HG03457 (cell line): Measurements from ENCODE around the gene UQCR11.
"Not testable (repeated sequence)": the region's sequence is repeated elsewhere in the genome, so short reads cannot be mapped to it uniquely, and the experiment has no call there.

Experiments
- ATAC-seq: cut with Tn5 transposase; IDR thresholded peaks from one replicate; pipeline ENCODE4 v1.9.1; 2021; ENCODE audit warnings: moderate number of reproducible peaks; ENCODE audit not compliant: unreplicated experiment

The UQCR11 gene

DNA sequence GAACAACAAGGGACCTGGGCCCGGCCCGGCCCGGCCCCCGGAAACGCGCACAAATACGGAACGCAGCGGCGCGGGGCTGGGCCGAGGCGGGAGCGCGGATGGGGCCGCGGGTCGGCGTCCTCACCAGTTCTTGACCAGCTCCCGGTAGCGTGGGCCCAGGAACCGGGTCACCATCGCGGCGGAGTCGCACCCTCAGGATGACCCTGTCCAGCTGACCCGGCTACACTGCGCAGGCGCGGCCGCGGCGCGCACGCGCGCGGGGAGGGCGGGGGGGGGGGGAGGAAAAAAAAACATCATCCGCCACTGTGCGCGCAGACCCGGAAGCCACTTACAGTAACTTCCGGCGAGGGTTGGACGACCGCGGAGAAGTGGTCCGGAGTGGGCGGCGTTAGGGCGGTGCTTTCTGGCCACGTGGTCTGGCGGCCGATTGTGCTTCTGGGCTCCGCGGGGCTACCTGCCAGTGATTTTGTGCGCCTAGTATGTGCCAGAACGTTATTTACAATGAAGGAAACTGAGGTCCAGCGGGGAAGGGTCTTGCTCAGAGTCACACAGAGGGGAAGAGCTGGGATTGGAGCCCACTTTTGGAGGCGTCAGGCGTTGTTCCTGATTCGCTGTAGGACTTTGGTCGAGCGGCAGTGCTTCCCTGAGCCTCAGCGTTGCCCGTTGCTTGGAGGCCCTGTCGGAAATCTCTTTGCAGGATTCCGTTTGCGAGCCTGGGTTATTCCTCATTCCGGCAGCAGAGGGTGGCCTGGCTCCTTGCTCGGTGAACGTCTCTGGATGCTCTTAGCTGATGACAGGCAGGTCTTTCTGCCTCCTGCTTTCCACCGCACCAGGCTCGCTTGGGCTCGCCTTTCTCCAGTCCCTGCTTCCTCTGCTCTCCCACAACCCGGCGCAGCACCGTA, at the start of gene UQCR11:
Gene UQCR11, minus strand, starts transcription at position 227 of the 902 bp plus-strand sequence. Its CDS starts 53 bp downstream, at position 174.
- ATAC-seq: peak; percentile 52

DNA sequence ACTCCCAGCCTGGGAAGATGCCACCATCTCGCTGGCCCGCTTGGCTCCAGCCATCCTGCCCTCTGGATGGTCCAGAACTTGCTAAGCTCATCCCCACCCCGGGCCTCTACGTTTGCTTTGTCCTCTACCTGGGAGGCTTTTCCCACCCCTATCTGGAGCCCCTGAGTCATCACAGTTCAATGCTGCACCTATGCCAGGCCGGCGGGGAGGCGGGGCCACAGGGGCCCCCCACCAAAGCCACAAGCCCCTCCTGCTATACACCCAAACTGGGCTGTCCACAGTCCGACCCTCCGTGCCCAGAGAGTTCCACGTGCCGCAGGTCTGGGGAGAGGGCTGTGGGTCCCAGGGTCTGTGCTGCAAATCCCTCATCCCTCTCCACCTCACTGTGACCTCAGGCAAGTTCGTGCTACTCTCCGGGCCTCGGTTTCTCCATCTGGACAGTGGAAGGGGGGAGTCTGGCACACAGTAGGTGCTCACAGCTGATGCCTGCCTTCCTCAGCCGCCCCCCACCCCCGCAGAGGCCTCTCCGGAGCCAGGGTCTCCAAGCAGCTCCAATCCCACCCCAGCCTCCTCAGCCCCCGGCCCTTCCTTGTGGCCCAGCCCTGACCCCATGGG, 49.0 kb upstream of the UQCR11 start:
- ATAC-seq: no peak

DNA sequence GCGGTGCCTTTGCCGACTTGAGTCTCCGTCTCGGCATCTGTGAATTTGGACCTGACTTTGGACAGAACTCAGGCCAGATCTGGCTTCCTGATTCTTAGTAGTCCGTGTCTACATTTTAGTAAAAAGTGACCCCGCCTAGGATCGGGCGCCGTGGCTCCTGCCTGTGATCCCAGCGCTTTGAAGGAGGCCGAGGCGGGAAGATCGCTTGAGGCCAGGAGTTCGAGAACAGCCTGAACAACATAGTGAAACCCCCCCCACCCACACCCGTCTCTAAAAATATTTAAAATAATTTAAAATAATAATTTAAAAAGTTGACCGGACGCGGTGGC, 48.0 kb upstream of the UQCR11 start:
- no peak for ATAC-seq

DNA sequence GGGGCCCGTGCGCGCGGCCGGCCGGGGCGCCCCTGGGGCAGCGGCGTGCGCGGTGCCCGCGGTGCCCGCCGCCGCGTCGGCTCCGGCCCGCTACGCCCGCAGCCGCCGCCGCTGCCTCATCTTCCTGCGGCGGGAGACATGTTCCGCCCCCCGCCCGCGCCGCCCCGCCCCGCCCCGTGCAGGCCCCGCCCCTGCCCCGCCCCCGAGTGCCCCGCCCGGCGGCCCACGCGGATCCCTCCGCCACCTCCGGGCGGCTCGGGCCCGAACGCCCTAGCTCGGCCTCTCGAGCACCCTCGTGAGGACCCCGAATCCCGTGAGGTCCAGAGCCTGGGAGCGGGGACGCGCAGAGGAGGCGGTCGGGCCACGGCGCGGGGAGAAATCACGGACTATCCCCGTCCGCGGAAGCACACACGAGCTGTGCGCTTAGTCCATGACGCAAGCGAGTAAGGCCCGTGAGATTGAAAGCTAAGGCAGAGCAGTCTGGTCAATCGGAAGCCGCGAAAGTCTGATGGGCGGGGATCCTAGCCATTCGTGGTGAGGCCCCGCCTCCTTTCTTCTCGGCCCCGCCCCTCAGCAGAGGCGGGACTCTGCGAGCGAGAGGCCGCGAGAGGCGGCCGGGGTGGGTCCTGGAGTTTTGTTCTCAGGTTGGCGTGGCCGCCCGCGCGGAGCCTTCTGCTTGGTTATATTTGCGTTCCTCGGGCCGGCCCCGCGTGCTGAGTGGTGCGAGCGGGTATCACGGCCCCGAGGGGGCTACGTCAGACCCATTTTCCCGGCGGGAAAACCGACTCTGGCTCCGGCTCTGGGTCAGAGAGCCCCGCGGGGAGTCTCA, 47.4 kb upstream of the UQCR11 start, which contains the start of gene TCF3:
Gene TCF3, minus strand, starts transcription at position 145 of the 829 bp plus-strand sequence. CDS start 2,367 bp downstream, outside the sequence.
- peak; percentile 47 for ATAC-seq

DNA sequence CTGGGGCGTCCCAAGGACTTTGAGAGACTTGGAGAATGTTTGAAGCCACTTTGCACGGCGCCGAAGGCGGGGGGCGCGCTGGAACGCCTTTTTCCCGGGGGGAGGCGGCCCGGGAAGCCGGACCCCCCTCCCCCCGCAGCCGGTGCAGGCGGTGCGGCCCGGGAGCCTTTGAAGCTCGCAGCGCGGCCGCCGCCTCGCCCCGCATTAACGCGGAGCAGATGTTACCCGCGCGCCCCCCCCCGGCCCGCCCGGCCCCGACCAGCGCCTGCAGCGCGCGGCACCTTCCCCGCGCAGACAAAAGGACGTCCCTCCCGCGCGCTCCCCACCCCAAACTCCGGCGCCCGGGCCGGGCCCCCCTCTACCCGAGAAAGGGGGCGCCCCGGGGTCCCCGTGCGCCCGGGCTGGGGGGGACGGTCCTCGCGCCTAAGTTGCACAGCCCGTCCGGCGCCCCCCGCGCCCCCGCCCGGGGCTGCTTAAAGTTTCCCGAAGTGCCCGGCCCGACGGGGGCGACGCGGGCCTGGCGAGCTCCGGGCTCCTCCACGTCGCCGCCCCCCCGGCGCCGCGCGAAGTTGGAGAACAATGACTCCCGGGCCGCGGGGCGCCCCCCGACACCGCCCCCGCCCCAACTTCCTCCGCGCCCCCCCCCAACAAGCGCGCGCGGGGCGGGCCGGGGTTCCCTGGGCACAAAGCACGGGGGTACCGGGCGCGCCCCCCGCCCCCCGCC, 46.5 kb upstream of the UQCR11 start:
- no peak for ATAC-seq

DNA sequence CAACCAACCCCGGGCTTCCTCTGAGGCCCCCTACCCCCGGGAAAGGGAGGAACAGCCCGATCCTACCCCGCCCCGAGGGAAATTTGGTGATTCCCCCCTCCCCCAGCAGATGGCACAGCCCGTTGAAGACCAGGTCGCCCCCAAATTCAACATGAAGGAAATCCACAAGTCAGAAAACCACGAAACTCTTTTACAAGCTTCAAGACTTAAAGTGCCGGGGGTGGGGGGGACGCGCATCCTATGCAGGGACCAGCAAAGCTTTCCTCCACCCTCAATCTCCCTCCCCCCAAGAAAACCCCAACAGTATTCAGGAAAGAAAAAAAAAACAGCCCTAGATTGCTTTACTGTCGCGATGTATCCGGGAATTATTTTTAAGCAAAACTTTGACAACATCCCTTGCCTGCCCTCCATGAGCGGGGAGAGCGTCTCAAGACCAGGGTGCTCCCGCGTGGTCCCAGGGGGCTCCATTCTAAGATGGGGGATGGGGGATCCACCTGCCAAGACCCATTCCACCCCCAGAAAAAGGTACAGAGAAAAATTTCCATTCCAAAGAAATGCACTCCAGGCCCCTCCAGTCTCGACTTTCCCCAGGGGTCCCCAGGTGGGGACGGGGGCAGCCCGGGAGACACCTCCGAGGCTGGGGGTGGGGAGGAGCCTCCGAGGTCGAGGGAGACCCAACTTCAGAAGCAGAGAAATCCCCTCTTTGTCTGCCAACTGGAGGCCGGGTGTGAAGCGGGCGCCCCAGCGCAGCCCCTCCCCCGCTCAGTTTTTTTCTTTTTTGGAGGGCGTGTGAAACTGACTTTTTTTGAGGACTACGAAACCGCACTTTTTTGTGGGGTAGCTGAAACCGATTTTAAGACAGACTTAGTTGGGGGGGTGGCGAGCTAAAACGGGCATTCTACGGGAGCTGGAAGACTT, 45.6 kb upstream of the UQCR11 start:
- no peak for ATAC-seq

DNA sequence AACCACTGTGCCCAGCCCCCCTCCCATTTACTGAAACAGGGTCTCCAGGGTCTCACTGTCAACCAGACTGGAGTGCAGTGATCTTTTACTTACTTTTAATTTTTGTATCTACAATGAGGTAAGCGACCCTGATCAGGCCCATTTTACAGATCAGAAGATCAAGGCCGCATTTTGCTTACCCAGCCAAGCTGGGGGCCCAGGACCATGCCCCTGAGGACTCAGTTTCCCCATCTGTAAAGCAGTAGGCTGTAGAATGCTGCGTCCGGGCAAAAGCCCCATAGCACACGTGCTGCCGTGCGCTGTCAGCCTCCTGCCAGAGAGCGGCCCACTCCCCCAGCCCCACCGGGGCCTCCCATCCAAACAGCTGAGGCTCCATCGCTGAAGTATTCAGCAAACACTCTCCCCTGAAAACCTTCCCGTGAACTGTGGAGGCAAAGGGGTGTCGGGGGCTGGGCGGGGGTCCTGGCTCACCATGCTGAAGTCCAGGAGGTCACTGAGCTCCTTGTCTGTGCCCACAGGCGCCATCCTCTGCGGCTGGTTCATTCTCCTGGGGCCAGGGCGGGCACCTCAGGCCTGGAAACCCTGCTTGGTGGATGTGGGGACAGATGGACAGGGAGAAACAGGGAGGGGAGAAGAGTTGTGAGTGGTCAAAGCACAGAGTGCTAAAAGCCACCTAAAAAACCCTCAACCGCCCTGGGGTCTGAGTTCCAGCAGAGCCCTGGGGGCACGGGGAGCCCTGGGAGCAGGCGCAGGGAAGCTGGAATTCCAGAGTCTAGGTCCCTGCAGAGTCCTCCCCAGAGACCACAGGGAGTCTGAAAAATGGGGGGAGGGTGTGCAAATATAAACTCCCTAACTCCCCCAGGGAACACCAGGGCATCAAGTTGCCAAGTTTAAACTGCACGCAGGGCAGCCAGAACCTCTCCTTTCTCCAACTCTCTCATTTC, 44.7 kb upstream of the UQCR11 start:
- no peak for ATAC-seq

DNA sequence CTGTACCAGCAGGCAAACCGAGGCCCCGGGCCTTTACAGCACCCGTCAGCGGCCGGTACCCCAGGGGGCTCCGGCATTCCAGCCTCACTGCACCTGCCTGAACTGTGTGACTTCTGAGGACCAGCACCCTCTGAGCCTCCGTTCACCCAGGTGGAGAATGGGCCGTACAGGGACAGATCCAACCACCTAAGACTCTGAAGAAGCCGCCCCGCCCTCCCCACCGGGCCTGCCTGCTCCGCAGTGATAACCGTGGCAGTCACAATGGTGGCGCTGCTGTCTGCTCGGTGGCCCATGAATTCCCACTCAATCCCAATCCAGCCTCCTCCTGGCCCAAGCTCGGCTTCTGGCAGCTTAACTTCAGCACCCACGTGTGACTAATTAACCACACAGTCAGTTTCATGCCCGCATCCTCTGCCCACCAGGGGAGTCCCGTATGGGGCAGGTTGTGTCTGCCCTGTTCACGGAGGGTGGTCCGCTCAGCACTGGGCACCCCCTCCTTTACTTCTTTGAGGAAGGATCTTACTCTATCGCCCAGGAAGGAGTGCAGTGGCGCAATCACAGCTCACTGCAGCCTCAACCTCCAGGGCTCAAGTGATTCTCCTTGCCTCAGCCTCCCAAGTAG, 43.8 kb upstream of the UQCR11 start:
- no peak for ATAC-seq

DNA sequence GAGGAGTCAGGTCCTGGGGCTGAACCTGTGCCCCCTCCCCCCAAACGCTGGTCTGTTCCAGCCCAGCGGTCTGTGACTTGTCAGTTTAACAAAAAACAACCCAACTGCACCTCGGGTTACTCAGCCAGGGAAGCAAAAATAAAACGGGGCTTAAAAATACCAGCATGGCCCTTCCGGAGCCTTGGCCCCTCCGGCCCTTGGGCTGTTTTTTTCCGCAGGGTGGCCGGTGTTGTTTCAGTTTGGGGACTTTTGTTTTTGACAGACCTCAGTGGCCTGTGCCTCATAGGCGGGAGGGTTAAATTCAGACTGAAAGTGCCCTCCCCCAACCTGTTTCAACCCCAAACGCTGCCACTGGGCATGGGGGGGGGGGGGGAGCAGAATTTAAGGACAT, 43.2 kb upstream of the UQCR11 start:
- ATAC-seq: no peak

DNA sequence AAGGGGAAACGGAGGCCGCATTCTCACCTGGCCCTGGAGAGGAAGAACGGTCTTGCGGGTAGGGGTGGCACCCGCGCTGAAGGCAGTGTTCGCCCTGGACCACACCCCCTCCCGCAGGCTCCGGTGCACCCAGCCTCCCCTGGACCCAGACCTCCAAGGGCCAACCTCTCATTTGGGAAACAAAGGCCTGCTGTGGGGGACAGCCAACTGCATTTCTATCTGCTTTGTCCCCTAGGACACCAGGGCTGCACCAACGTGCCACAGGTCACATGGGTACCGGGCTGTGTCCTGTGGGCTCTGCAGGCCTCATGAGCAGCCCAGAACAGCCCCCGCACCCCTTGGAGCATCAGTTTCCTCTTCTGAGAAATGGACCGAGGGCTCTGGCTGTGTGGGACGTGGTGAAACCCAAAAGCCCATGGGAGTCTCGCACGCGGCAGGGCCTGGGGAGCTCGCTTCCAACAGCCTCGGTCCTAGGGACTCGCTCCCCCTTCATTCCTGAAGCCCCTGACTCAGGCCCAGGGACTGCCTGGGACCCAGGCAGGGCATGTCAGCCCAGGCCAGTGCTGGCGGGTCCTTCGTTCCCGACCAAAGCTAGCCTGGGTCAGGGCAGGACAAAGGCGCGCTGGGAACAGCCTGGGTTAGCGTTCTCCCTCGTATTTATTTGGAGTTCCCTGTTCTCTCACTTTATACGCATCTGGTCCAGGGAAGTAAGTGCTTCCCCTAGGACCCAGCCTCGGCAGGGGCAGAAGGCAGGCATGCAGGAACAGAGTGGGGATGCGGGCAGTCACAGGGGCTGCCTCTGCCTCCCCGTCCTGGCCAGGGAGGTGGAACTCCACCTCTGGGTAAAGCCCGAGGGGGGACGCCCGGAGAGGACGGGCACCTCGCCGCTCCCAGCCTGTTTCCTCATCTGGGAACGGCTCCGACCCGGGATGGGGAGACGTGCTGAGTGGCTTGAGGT, 42.5 kb upstream of the UQCR11 start:
- ATAC-seq: no peak

DNA sequence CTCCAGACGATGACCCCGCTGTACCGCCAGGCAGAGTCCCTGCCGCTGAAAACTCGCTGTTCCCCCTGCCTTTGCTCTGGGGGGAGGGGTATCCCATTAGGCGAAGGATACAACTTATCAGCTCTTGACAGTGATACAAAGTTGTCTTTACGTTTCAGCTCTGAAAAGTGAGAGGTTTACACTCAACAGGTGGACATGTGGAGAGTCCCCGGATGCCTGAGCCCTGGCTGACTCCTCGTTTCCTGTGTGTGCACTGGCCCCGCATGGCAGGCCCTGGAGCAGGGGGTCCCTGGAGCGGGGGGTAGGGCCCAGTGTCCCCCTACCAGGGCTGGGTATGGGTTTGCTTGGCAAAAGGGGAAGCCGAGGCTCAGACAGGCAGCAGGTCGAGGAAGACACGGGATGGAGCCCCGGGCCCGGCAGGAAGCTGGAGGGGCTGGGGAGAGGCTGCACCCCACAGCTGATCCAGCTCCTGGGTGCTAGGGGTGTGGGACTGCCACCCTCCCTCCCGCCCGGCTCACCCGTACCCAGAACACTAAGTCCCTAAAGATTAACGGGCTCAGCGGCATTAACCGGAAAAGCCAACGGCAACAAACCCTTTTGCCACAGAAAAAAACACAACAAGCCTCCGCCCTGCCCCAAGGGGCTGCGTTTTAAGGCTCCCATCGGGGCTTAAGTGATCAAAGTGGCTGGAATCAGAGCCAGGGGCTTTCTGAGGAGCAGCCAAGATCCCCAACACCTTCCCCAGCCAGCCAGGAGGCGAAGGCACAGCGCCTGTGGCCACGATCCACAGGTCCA, 41.6 kb upstream of the UQCR11 start:
- no peak for ATAC-seq

DNA sequence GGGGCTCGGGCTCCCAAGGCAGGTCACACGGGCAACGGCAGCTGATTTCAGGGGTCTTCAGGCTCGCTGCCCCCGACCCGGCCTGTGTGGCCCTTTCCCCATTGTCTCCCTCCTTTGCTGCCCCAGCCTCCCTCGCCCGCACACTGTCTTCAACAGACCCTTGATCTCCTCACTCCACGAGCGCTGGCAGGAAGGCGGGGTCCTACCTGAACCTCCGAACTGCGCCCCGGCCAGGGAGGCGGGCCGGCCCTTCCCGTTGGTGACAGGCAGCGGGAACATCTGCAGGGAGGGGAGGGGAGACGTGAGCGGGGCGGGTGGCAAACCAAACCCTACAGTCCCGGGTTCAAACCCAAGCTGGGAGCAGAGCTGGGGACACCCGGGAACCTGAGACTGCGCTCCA, 40.9 kb upstream of the UQCR11 start:
- no peak for ATAC-seq

DNA sequence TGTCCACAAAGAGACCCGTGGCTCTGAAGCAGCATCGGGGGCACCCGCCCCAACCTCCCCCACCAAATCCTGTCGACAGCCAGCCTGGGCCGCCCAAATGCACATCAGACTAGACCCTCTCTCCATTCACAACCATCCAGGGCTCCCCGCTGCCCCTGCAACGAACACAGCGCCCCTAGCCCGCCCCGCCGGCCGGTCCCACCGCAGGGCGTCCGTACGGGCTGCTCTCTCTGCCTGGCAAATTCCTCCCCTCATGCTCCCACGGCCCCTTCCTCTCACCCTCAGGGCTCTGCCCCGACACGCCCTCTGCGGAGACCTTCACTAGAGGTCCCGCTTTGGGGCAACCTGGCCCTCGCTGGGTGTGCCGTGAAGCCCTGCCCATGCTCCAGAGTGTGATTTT, 40.0 kb upstream of the UQCR11 start:
- no peak for ATAC-seq

DNA sequence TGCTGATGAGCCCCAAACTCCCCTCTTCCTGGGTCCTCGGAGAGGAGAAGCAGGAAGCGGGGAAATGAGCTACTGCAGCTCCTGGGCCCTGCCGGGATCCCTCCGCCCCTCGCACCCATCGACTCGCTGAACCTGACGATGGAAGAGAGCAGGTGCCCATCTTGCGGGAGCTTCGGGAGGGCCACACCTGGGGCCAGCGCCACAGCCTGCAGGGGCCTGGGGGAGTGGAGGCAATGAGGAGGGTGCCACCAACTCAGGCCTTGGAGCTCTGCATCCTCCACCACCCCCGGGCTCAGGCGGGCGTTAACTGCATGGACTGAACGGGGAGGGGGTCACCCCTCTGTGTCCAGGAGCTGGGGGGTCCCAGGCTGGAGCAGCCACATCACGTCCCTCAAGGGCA, 38.8 kb upstream of the UQCR11 start:
- no peak for ATAC-seq

DNA sequence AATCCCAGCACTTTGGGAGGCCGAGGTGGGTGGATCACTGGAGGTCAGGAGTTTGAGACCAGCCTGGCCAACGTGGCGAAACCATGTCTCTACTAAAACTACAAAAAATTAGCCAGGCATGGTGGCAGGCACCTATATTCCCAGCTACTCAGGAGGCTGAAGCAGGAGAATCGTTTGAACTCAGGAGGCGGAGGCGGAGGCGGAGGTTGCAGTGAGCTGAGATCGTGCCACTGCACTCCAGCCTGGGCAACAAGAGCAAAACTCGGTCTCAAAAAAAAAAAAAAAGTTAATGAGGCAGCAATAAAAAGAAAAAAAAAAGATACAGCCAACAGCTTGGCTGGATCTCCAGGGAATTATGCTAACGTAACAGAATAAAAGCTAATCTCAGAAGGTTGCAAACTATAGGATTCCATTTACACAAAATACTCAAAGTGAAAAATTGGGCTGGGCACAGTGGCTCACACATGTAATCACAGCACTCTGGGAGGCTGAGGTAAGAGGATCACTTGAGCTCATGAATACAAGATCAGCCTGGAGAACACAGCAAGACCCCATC, 35.7 kb upstream of the UQCR11 start:
- not testable (repeated sequence) for ATAC-seq
